Ovary (tissue), 9 donors: ENCODE measurements around the gene TOM1L2. TPM values are rescaled to one million over a fixed set of nuclear protein-coding genes. Genes with fewer than 3 reads are reported as not detected.

Source experiments
- DNase-seq, 5 donors: peaks; one replicate each; pipeline ENCODE4 v3.0.0-alpha.2; 2019 to 2020
- H3K27ac ChIP-seq, 2 donors: fragments of 200-600 bp; one replicate each; pipeline versions ENCODE4 v1.5.1 to v1.8.0; 2019 to 2022
- H3K27me3 ChIP-seq: fragments of 200-600 bp; one replicate; pipeline ENCODE4 v1.8.0; 2022
- H3K36me3 ChIP-seq: fragments of 200-600 bp; sonication (generic); one replicate; pipeline ENCODE4 v1.5.1; 2019
- H3K4me1 ChIP-seq: one replicate; pipeline ENCODE4 v1.8.1; 2013; ENCODE audit warnings: mild to moderate bottlenecking, moderate library complexity; ENCODE audit not compliant: insufficient read depth
- H3K4me3 ChIP-seq: fragments of 200-600 bp; sonication (generic); one replicate; pipeline ENCODE4 v1.5.1; 2017
- H3K9me3 ChIP-seq, 2 donors: fragments of 200-600 bp in 1 of 2; sonication (generic) in 1 of 2; one replicate each; pipeline versions ENCODE4 v1.5.1 to v1.8.1; 2013 to 2019; ENCODE audit warnings: mild to moderate bottlenecking in 1 of 2, moderate library complexity in 1 of 2
- EP300 ChIP-seq: sonication (generic); formaldehyde crosslinking; IDR thresholded peaks from one replicate; pipeline ENCODE4 v1.6.1; 2017; ENCODE audit warnings: antibody characterized with exemption
- POLR2A ChIP-seq: fragments of 450-650 bp; IDR thresholded peaks from one replicate; pipeline ENCODE4 v1.6.1; 2017; ENCODE audit warnings: antibody characterized with exemption, mild to moderate bottlenecking, moderate library complexity
- WGBS, 3 donors: extraction: QIAGEN DNeasy Blood & Tissue Kit in 1 of 3; methylation state at CpG; one replicate each; pipeline versions ENCODE4 v1.1.5 to v1.1.7; 2013 to 2017; 5-methylcytosine and 5-hydroxymethylcytosine counted together
- intact Hi-C, 4 donors: fragments of 100-400 bp; cut with DNase I; formaldehyde crosslinking; loops; one replicate each; pipeline versions ENCODE4 v1.11.0 to v1.15.1; 2022 to 2023
- polyA plus RNA-seq, 2 donors: library from polyadenylated mRNA; stranded (reverse); fragments of 200-250 nt in 1 of 2; fragments of 350-450 nt in 1 of 2; fragmentation: Illumina TruSeq in 1 of 2; extraction: RNeasy Lipid Tissue Mini Kit (QIAGEN cat#74804) in 1 of 2; gene quantifications; one replicate each; pipeline ENCODE4 v1.2.3, GENCODE V29; 2013 to 2014
- total RNA-seq, 7 donors: library from RNA; depleted of rRNA in 2 of 7; stranded (reverse); fragments of >200 nt in 2 of 7; fragmentation: NEBNext Ultra II Directional in 3 of 7; extraction: Animal tissue kit (Norgen Biotek cat#: 25700) in 3 of 7; gene quantifications; one replicate each; pipeline versions ENCODE4 v1.1.0 to v1.2.4, GENCODE V29; 2016 to 2023
- TF ChIP-seq, protein P1 (sequence below), 3 donors: fragments of 450-650 bp in 2 of 3; fragments of 200-600 bp in 1 of 3; IDR thresholded peaks; one replicate each; pipeline versions ENCODE4 v1.5.1 to v1.8.0; 2016 to 2022; ENCODE audit warnings: antibody characterized with exemption in 3 of 3, mild to moderate bottlenecking in 1 of 3
- donor health status: DM: no; HTN: no; CAD: no; lungs with moderate emphysema.
- donor health status: DM: no; HTN: no; CAD: no.
- donor health status: Bipolar disorder and iron deficiency.
- donor health status: DM: yes; HTN: yes; CAD: no.
- donor health status: DM: no; HTN: no; CAD: no.
- donor health status: DM: yes; HTN: yes; CAD: no.

The TOM1L2 gene
- total and polyA plus RNA-seq, 9 donors, result 25.6 to 62.5 (median 45.9) TPM

DNA sequence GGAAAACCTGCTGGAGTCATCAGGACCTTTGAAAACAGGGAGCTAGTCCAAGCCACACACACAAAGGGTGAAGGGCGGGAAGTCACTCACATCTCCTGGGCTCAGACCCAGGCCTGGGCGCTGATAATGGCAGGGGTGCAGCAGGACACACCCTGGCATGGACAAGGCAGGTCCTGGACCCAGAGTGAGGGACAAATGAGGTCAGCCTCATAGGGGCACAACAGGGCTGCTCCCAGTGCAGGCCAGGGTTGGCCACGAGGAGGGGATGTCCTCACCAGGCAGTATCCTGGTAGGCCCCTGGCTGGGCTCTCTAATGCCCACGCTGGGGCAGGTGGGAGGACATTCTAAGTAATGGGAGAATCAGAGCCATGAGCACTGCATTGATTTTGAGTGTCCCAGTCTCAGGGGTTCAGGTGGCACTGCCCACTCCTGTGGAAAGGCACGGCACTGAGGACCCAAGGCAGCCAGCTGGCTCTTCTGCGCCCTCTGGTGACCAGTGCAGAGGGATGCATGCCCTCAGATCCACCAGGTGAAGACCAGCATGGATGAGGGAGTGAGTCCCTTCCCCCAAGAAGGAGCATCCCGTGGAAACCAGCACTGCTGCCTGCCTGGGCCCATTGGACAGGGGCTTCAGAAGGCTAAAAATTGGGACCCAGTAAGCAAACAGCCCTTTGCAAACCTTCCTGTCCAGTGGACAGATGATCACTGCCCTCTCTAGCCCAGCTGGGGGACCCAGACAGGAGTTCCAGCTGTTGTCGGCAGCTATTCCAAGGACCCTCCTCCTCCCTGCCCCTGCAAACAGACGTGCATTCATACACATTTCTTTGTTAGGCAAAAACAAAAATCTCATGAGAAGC lies 112.1 kb downstream of the TOM1L2 start:
- no peak overlapping the region for H3K27ac ChIP-seq
- peaks cover 4% of the 10 kb centered on the region for H3K4me1 ChIP-seq
- H3K36me3 ChIP-seq, result no peaks in the 10 kb centered on the region
- H3K4me3 ChIP-seq, result no peak overlapping the region
- no peaks in the 10 kb centered on the region for H3K27me3 ChIP-seq
- WGBS, 3 donors, result 39 to 48% (median 43%) methylated on average over 9 of the region's 9 CpGs
- DNase-seq, result peak; percentile 66 to 79 (median 77)
- H3K9me3 ChIP-seq, result no peaks in the 10 kb centered on the region
- no peak for TF ChIP-seq POLR2A
- TF ChIP-seq, protein P1, sequence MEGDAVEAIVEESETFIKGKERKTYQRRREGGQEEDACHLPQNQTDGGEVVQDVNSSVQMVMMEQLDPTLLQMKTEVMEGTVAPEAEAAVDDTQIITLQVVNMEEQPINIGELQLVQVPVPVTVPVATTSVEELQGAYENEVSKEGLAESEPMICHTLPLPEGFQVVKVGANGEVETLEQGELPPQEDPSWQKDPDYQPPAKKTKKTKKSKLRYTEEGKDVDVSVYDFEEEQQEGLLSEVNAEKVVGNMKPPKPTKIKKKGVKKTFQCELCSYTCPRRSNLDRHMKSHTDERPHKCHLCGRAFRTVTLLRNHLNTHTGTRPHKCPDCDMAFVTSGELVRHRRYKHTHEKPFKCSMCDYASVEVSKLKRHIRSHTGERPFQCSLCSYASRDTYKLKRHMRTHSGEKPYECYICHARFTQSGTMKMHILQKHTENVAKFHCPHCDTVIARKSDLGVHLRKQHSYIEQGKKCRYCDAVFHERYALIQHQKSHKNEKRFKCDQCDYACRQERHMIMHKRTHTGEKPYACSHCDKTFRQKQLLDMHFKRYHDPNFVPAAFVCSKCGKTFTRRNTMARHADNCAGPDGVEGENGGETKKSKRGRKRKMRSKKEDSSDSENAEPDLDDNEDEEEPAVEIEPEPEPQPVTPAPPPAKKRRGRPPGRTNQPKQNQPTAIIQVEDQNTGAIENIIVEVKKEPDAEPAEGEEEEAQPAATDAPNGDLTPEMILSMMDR (IDR thresholded peaks at IDR 0.05), result peak; percentile 93 to 96 (median 96)
- intact Hi-C loops, result loop anchor here (2.0 to 10.0 kb wide), 6 partner anchors 47 to 179 kb away; partner anchors contain the start of genes RAI1 (in 3 of the 4), ATPAF2 (in 1 of the 4) and GID4 (in 1 of the 4)

DNA sequence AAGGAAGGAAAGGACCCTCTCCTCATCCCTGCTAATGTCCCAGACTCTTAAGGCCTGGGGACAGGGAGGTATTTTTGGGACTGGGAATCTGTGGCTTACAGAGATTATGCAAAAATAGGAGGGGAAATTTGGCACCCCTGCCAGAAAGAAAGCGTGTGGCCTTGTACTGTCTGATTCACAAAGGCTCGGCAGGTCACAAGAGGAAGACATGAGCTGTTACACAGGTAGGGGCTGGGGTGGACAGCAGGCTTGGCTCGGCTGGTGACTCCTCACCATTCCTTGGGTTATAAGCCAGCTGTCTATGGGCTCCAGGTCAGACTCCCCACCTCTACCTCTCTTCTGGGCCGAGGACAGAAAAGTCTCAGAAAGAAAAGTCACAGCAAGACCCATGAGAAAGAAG lies 114.7 kb downstream of the TOM1L2 start:
- Histone ChIP-seq H3K4me1 (peaks cover 4% of the 10 kb centered on the region), H3K27ac (no peak overlapping the region), H3K36me3 (no peaks in the 10 kb centered on the region), H3K27me3 (no peaks in the 10 kb centered on the region), H3K9me3 (no peaks in the 10 kb centered on the region), H3K4me3 (no peak overlapping the region)
- intact Hi-C loops, result loop anchor here in 1 of 4 donors (5.0 kb wide), 1 partner anchor 45 kb away; no protein-coding TSS in a partner anchor
- DNase-seq, result no peak
- TF ChIP-seq, protein P1 (IDR thresholded peaks at IDR 0.05), result no peak
- TF ChIP-seq POLR2A (no peak), EP300 (no peak)
- WGBS, 3 donors, result 88 to 96% (median 92%) methylated on average over 4 of the region's 4 CpGs

DNA sequence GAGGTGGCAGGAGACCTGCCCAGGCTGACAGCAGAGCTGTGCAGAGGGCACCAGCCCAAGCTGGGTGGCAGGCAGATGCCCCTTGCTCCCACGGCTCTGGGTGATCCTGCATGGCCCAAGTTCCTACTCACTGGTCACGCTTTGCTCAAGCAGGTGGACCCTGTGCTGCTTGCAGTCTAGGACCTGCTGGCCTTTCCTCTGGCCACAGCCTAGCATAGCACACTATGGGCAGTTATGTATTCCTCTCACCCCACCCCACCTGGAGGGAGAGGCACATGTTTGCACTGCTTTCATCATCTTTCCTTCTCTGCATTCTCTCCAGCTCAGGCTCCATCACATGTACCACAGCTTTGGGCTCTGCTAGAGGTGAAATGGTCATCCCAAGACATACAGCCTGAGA lies 115.8 kb downstream of the TOM1L2 start:
- Histone ChIP-seq H3K27ac (no peak overlapping the region), H3K36me3 (no peaks in the 10 kb centered on the region), H3K27me3 (no peaks in the 10 kb centered on the region), H3K4me1 (peaks cover 4% of the 10 kb centered on the region), H3K9me3 (no peaks in the 10 kb centered on the region), H3K4me3 (no peak overlapping the region)
- DNase-seq, result no peak
- intact Hi-C loops, result loop anchor here in 1 of 4 donors (5.0 kb wide), 1 partner anchor 44 kb away; no protein-coding TSS in a partner anchor
- 86 to 94% (median 88%) methylated on average over 2 of the region's 2 CpGs for WGBS, 3 donors
- no peak for TF ChIP-seq EP300
- no peak for TF ChIP-seq POLR2A
- TF ChIP-seq, protein P1 (IDR thresholded peaks at IDR 0.05), result no peak

DNA sequence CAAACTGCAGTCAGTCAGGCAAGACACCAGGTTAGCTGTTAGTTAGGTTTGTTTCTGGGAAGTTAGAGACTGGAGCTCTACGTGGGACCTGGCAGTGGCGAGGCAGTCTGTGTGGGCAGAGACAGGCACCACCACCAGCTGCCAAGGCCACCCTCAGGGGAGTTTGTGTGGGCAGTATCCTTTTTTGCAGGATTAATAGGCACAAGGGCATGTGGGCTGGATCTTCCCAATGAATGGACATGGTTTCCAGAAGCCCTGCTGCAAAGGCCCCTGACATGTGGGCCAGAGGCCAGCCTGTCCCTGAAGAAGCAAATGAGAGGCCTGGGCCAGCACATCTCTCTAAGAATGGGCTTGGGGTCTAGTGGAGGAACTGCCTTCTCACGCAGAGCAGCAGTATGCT lies 116.2 kb downstream of the TOM1L2 start:
- intact Hi-C loops, result loop anchor here in 1 of 4 donors (5.0 kb wide), 1 partner anchor 44 kb away; no protein-coding TSS in a partner anchor
- H3K9me3 ChIP-seq, result no peaks in the 10 kb centered on the region
- H3K36me3 ChIP-seq, result no peaks in the 10 kb centered on the region
- peak overlapping the region in 1 of 2 donors; percentile 19 for H3K27ac ChIP-seq
- TF ChIP-seq, protein P1 (IDR thresholded peaks at IDR 0.05), result no peak
- TF ChIP-seq EP300, result no peak
- TF ChIP-seq POLR2A, result no peak
- peaks cover 4% of the 10 kb centered on the region for H3K4me1 ChIP-seq
- WGBS, 3 donors, result 42 to 56% (median 52%) methylated on average over 3 of the region's 3 CpGs
- H3K27me3 ChIP-seq, result no peaks in the 10 kb centered on the region
- peak in 1 of 5 donors; percentile 43 for DNase-seq
- H3K4me3 ChIP-seq, result no peak overlapping the region
